ENCODE measurements around the gene FAM81A.

DNA sequence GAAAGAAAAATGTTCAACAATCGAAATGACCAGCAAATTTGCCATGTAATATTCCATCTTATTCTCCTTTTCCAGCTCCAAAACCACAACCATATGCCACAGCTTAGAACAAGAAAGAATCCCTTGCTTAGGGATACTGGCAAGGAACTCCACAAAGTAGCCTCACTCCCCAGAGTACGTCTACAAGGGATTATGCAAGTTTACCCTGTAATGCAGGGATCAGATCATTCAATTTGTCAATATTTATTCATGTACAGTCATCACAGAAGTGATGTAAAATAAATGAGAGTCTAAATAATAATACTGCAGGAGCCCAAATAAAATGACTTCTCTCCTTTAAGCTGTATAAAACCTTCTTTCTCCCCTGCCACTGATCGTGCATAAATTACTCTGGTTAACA, 41.8 kb upstream of the FAM81A start:
- TF ChIP-seq, protein P1, sequence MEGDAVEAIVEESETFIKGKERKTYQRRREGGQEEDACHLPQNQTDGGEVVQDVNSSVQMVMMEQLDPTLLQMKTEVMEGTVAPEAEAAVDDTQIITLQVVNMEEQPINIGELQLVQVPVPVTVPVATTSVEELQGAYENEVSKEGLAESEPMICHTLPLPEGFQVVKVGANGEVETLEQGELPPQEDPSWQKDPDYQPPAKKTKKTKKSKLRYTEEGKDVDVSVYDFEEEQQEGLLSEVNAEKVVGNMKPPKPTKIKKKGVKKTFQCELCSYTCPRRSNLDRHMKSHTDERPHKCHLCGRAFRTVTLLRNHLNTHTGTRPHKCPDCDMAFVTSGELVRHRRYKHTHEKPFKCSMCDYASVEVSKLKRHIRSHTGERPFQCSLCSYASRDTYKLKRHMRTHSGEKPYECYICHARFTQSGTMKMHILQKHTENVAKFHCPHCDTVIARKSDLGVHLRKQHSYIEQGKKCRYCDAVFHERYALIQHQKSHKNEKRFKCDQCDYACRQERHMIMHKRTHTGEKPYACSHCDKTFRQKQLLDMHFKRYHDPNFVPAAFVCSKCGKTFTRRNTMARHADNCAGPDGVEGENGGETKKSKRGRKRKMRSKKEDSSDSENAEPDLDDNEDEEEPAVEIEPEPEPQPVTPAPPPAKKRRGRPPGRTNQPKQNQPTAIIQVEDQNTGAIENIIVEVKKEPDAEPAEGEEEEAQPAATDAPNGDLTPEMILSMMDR (IDR thresholded peaks at IDR 0.05), result no peak
- TF ChIP-seq EP300 (IDR thresholded peaks at IDR 0.05) (no peak), POLR2A (IDR thresholded peaks at IDR 0.05) (no peak)

All from ovary (tissue), 3 donors.